PFSK-1 (cell line): Measurements from ENCODE around the gene CAV1. TPM values are rescaled to one million over a fixed set of nuclear protein-coding genes. Genes with fewer than 3 reads are reported as not detected.

Experiments used
- FOXP2 ChIP-seq: optimal IDR thresholded peaks from 2 replicates; pipeline ENCODE3; 2011; ENCODE audit warnings: borderline replicate concordance, control low read depth, inconsistent platforms; ENCODE audit not compliant: insufficient read depth; ENCODE audit errors: extremely low read length, extremely low read depth
- POLR2AphosphoS5 ChIP-seq: IDR thresholded peaks from 2 replicates; pipeline ENCODE4 v1.6.1; 2012; ENCODE audit warnings: low read depth, mild to moderate bottlenecking, control low read depth, low read length, moderate library complexity
- SIN3A ChIP-seq: IDR thresholded peaks from 2 replicates; pipeline ENCODE4 v1.6.1; 2012; ENCODE audit warnings: mild to moderate bottlenecking, low read length, moderate library complexity, borderline replicate concordance; ENCODE audit not compliant: insufficient read depth
- TAF1 ChIP-seq: IDR thresholded peaks from 2 replicates; pipeline ENCODE4 v1.6.1; 2012; ENCODE audit warnings: low read length, control low read depth, borderline replicate concordance; ENCODE audit not compliant: insufficient read depth
- polyA plus RNA-seq: library from polyadenylated mRNA; unstranded; fragments of >200 nt; gene quantifications from one replicate; pipeline ENCODE4 v1.2.1, GENCODE V29; 2012; ENCODE audit warnings: low read depth, missing spikeins; ENCODE audit not compliant: insufficient read length
- TF ChIP-seq, protein P1 (sequence below), 2 experiments: IDR thresholded peaks; 2 replicates each; pipeline versions ENCODE4 v1.6.1 to v1.8.0; 2011 to 2012; ENCODE audit warnings: low read depth in 2 of 2, low read length in 2 of 2, control low read depth in 1 of 2, inconsistent platforms in 1 of 2, mild to moderate bottlenecking in 1 of 2, moderate library complexity in 1 of 2; ENCODE audit not compliant: insufficient read depth in 1 of 2

CAV1 gene, protein sequence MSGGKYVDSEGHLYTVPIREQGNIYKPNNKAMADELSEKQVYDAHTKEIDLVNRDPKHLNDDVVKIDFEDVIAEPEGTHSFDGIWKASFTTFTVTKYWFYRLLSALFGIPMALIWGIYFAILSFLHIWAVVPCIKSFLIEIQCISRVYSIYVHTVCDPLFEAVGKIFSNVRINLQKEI
- polyA plus RNA-seq, result 9.2 TPM

DNA sequence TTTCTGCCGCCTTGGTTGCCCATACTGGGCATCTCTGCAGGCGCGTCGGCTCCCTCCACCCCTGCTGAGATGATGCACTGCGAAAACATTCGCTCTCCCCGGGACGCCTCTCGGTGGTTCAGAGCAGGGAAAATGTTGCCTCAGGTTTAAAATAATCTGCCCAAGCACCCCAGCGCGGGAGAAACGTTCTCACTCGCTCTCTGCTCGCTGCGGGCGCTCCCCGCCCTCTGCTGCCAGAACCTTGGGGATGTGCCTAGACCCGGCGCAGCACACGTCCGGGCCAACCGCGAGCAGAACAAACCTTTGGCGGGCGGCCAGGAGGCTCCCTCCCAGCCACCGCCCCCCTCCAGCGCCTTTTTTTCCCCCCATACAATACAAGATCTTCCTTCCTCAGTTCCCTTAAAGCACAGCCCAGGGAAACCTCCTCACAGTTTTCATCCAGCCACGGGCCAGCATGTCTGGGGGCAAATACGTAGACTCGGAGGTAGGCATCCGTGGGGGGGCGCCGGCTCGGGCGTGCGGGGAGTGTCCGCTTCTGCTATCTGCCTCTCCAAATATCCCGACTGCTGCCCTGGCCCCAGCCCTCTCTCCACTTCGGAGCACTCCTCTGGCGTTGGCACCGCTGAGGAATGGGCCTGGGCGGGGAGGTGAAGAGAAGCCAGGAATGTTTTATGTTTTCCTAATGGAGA lies at the start of gene CAV1:
TSS of gene CAV1 (plus strand) at position 428 of the 689 bp plus-strand sequence. CDS start at position 455, 27 bp downstream.
- TF ChIP-seq SIN3A (no peak), TAF1 (no peak), POLR2AphosphoS5 (no peak), FOXP2 (no peak)
- TF ChIP-seq, protein P1, sequence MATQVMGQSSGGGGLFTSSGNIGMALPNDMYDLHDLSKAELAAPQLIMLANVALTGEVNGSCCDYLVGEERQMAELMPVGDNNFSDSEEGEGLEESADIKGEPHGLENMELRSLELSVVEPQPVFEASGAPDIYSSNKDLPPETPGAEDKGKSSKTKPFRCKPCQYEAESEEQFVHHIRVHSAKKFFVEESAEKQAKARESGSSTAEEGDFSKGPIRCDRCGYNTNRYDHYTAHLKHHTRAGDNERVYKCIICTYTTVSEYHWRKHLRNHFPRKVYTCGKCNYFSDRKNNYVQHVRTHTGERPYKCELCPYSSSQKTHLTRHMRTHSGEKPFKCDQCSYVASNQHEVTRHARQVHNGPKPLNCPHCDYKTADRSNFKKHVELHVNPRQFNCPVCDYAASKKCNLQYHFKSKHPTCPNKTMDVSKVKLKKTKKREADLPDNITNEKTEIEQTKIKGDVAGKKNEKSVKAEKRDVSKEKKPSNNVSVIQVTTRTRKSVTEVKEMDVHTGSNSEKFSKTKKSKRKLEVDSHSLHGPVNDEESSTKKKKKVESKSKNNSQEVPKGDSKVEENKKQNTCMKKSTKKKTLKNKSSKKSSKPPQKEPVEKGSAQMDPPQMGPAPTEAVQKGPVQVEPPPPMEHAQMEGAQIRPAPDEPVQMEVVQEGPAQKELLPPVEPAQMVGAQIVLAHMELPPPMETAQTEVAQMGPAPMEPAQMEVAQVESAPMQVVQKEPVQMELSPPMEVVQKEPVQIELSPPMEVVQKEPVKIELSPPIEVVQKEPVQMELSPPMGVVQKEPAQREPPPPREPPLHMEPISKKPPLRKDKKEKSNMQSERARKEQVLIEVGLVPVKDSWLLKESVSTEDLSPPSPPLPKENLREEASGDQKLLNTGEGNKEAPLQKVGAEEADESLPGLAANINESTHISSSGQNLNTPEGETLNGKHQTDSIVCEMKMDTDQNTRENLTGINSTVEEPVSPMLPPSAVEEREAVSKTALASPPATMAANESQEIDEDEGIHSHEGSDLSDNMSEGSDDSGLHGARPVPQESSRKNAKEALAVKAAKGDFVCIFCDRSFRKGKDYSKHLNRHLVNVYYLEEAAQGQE (IDR thresholded peaks at IDR 0.05; ENCODE audit: insufficient read depth in 1 of 2, low read depth in 2 of 2, low read length in 2 of 2), result no peak

DNA sequence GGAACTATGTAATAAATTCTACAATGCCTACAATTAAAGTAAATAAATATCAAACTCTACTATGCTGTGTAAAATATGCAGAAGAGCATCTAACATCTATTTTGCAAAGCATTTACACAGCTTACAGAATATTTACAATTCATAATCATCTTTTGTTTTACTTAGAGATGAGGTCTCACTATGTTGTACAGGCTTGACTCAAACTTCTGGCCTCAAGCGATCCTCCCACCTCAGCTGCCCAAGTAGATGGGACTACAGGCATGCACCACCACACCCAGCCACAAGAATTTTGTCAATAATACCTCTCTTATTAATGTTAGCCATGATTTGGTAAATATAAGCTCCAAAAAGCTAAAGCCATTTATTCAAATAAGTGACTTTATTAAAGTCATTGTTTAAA lies 47.2 kb upstream of the CAV1 start:
- no peak for TF ChIP-seq FOXP2
- TF ChIP-seq POLR2AphosphoS5, result no peak
- TF ChIP-seq, protein P1 (IDR thresholded peaks at IDR 0.05; ENCODE audit: insufficient read depth in 1 of 2, low read depth in 2 of 2, low read length in 2 of 2), result no peak
- TF ChIP-seq SIN3A, result no peak
- no peak for TF ChIP-seq TAF1

DNA sequence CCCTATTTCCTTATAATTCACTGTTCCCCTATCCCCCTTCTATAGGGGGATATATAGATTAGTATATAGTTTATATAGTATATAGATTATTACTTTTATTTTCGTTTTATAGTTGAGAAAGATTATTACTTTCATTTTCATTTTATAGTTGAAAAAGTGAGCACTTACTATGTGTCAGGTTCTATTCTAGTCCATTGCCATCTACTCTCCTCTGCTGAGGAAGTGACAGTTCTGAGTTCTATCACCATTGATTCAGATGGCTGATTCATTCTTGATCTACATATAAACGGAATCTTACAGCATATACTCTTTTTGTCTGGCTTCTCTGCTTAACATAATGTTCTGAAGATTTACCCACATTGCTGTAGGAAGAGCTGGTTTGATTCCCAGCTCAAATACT lies 46.0 kb upstream of the CAV1 start:
- TF ChIP-seq, protein P1 (IDR thresholded peaks at IDR 0.05; ENCODE audit: insufficient read depth in 1 of 2, low read depth in 2 of 2, low read length in 2 of 2), result no peak
- TF ChIP-seq POLR2AphosphoS5 (no peak), SIN3A (no peak), FOXP2 (no peak), TAF1 (no peak)

DNA sequence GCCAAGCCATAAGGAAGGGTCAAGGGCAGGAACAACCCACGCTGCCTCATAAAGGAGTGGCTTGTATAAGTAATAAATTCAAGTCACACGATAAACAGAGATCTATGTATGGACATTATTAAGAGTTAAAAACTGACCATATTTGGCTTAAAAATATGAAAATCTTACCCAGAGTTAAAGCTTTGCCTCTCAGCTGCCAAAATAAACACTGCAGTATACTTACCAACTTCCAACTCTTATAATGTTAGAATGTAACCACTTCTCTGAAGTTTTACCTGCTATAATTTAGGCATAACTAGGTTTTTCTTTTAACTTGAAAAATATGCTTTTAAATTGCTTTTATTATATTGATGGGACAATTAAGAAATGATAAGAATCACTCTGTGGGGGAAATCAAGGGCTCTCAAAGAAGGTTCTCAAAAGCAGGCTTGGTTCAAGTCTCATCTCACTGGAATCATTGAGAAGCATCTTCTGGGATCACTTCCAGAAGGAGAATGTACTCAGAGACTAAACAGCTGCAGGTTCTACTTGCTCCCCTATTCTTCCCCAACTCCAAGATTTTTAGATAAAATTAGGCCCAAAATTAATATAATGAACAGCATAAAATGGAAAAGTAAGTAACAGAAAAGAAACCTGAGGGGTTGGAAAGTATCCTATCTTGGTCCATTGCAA lies 41.4 kb upstream of the CAV1 start:
- no peak for TF ChIP-seq TAF1
- no peak for TF ChIP-seq FOXP2
- TF ChIP-seq, protein P1 (IDR thresholded peaks at IDR 0.05; ENCODE audit: insufficient read depth in 1 of 2, low read depth in 2 of 2, low read length in 2 of 2), result no peak
- TF ChIP-seq SIN3A, result no peak
- no peak for TF ChIP-seq POLR2AphosphoS5
